T-helper 1 cell treated with Interleukin-12 subunit alpha and Interleukin-12 subunit beta and Interleukin-4 antibody, amounts not matched to agents 30 μg/mL and 1 μg/mL, for 36 hours (primary cell): ENCODE data around the gene OVOL3.
"Not testable (repeated sequence)": the region's sequence is repeated elsewhere in the genome, so short reads cannot be mapped to it uniquely, and the experiment has no call there.

Source experiments
- H3K27ac Mint-ChIP-seq: one replicate; pipeline ENCODE4 v1.8.0; 2021; ENCODE audit warnings: mild to moderate bottlenecking, mixed read lengths
- H3K27me3 Mint-ChIP-seq: one replicate; pipeline ENCODE4 v1.8.0; 2021; ENCODE audit warnings: low read depth, mixed read lengths
- H3K36me3 Mint-ChIP-seq: one replicate; pipeline ENCODE4 v1.8.0; 2021; ENCODE audit warnings: low read depth, mixed read lengths
- H3K4me1 Mint-ChIP-seq: one replicate; pipeline ENCODE4 v1.8.0; 2021; ENCODE audit warnings: low read depth, mixed read lengths
- H3K4me3 Mint-ChIP-seq: one replicate; pipeline ENCODE4 v1.8.0; 2021; ENCODE audit warnings: mild to moderate bottlenecking, moderate library complexity, mixed read lengths
- H3K9me3 Mint-ChIP-seq: one replicate; pipeline ENCODE4 v1.8.0; 2021; ENCODE audit warnings: mixed read lengths

OVOL3 gene

GRCh38 chr19:36112678-36113077 is 1.7 kb downstream of the OVOL3 start:
- H3K36me3 Mint-ChIP-seq = peaks cover 26% of the 10 kb centered on the region
- peak overlapping the region; percentile 77 for H3K4me3 Mint-ChIP-seq
- H3K9me3 Mint-ChIP-seq = no peaks in the 10 kb centered on the region
- peaks cover 5% of the 10 kb centered on the region for H3K27me3 Mint-ChIP-seq
- peaks cover 29% of the 10 kb centered on the region for H3K4me1 Mint-ChIP-seq
- peak overlapping the region; percentile 70 for H3K27ac Mint-ChIP-seq

- Mint-ChIP-seq H3K36me3 (peaks cover 28% of the 10 kb centered on the region), H3K4me3 (peak overlapping the region; percentile 99), H3K27me3 (peaks cover 5% of the 10 kb centered on the region), H3K27ac (peak overlapping the region; percentile 99), H3K4me1 (peaks cover 29% of the 10 kb centered on the region), H3K9me3 (no peaks in the 10 kb centered on the region)
These were observed 2.5 kb downstream of the OVOL3 start for GRCh38 chr19:36113425-36113824.

- Mint-ChIP-seq H3K9me3 (no peaks in the 10 kb centered on the region), H3K4me3 (peak overlapping the region; percentile 99), H3K4me1 (peaks cover 29% of the 10 kb centered on the region), H3K27me3 (peaks cover 5% of the 10 kb centered on the region), H3K27ac (peak overlapping the region; percentile 99), H3K36me3 (peaks cover 28% of the 10 kb centered on the region)
These were observed 3.2 kb downstream of the OVOL3 start for GRCh38 chr19:36113894-36114720.

- peak within 1 kb of the TSS; percentile 99 for H3K27ac Mint-ChIP-seq
- peak within 1 kb of the TSS; percentile 99 for H3K4me3 Mint-ChIP-seq
- H3K9me3 Mint-ChIP-seq = no peaks in the 10 kb centered on the region
- H3K36me3 Mint-ChIP-seq = peaks cover 29% of the 10 kb centered on the region
- H3K27me3 Mint-ChIP-seq = peaks cover 5% of the 10 kb centered on the region
- H3K4me1 Mint-ChIP-seq = peaks cover 30% of the 10 kb centered on the region
These were observed 3.9 kb downstream of the OVOL3 start, which contains the start of gene POLR2I for GRCh38 chr19:36114721-36115452. Gene POLR2I, minus strand, starts transcription at chr19:36114875. Its CDS starts 19 bp downstream, at chr19:36114856.

- peaks cover 32% of the 10 kb centered on the region for H3K4me1 Mint-ChIP-seq
- peaks cover 5% of the 10 kb centered on the region for H3K27me3 Mint-ChIP-seq
- peaks cover 32% of the 10 kb centered on the region for H3K36me3 Mint-ChIP-seq
- H3K27ac Mint-ChIP-seq = peak within 1 kb of the TSS; percentile 99
- peak within 1 kb of the TSS; percentile 99 for H3K4me3 Mint-ChIP-seq
- no peaks in the 10 kb centered on the region for H3K9me3 Mint-ChIP-seq
These were observed 4.8 kb downstream of the OVOL3 start, which contains the start of gene TBCB for GRCh38 chr19:36115453-36116343. Gene TBCB, plus strand, starts transcription at chr19:36115468. Its CDS starts 93 bp downstream, at chr19:36115561.

GRCh38 chr19:36116344-36116637 is 5.3 kb downstream of the OVOL3 start:
- peaks cover 32% of the 10 kb centered on the region for H3K4me1 Mint-ChIP-seq
- peak overlapping the region; percentile 99 for H3K27ac Mint-ChIP-seq
- H3K27me3 Mint-ChIP-seq = peaks cover 5% of the 10 kb centered on the region
- H3K36me3 Mint-ChIP-seq = peaks cover 32% of the 10 kb centered on the region
- no peaks in the 10 kb centered on the region for H3K9me3 Mint-ChIP-seq
- peak overlapping the region; percentile 99 for H3K4me3 Mint-ChIP-seq

- Mint-ChIP-seq H3K36me3 (peaks cover 28% of the 10 kb centered on the region), H3K9me3 (no peaks in the 10 kb centered on the region), H3K27ac (peak overlapping the region; percentile 31), H3K4me1 (peaks cover 13% of the 10 kb centered on the region), H3K4me3 (no peak overlapping the region), H3K27me3 (no peaks in the 10 kb centered on the region)
These were observed 9.4 kb downstream of the OVOL3 start for GRCh38 chr19:36120092-36120983.

GRCh38 chr19:36120984-36121358 is 10.0 kb downstream of the OVOL3 start:
- Mint-ChIP-seq H3K27ac (no peak overlapping the region), H3K36me3 (peaks cover 34% of the 10 kb centered on the region)

GRCh38 chr19:36121486-36122124 is 10.7 kb downstream of the OVOL3 start:
- no peaks in the 10 kb centered on the region for H3K9me3 Mint-ChIP-seq
- no peaks in the 10 kb centered on the region for H3K27me3 Mint-ChIP-seq
- H3K27ac Mint-ChIP-seq = no peak overlapping the region
- H3K36me3 Mint-ChIP-seq = peaks cover 31% of the 10 kb centered on the region
- H3K4me3 Mint-ChIP-seq = no peak overlapping the region
- peaks cover 8% of the 10 kb centered on the region for H3K4me1 Mint-ChIP-seq

More at GRCh38 chr19:36120984-36121358, 10.0 kb downstream of the OVOL3 start:
- H3K9me3 Mint-ChIP-seq = no peaks in the 10 kb centered on the region
- no peaks in the 10 kb centered on the region for H3K27me3 Mint-ChIP-seq
- peaks cover 13% of the 10 kb centered on the region for H3K4me1 Mint-ChIP-seq
- no peak overlapping the region for H3K4me3 Mint-ChIP-seq

GRCh38 chr19:36125557-36125956 is 14.6 kb downstream of the OVOL3 start:
- Mint-ChIP-seq H3K4me1 (peaks cover 10% of the 10 kb centered on the region), H3K4me3 (no peak overlapping the region), H3K27ac (peak overlapping the region; percentile 52), H3K27me3 (no peaks in the 10 kb centered on the region), H3K36me3 (peaks cover 18% of the 10 kb centered on the region), H3K9me3 (no peaks in the 10 kb centered on the region)

GRCh38 chr19:36128392-36128736 is 17.4 kb downstream of the OVOL3 start:
- H3K27ac Mint-ChIP-seq = peak overlapping the region; percentile 95
- H3K9me3 Mint-ChIP-seq = no peaks in the 10 kb centered on the region
- peaks cover 15% of the 10 kb centered on the region for H3K36me3 Mint-ChIP-seq
- no peaks in the 10 kb centered on the region for H3K27me3 Mint-ChIP-seq
- H3K4me1 Mint-ChIP-seq = peaks cover 23% of the 10 kb centered on the region
- peak overlapping the region; percentile 89 for H3K4me3 Mint-ChIP-seq

- H3K9me3 Mint-ChIP-seq, H3K36me3 Mint-ChIP-seq, H3K27me3 Mint-ChIP-seq, H3K4me3 Mint-ChIP-seq, H3K27ac Mint-ChIP-seq: not testable (repeated sequence)
- peaks cover 25% of the 10 kb centered on the region for H3K4me1 Mint-ChIP-seq
These were observed 20.3 kb downstream of the OVOL3 start for GRCh38 chr19:36131221-36131620.

GRCh38 chr19:36134867-36135266 is 23.9 kb downstream of the OVOL3 start:
- not testable (repeated sequence) for H3K9me3 Mint-ChIP-seq, H3K27ac Mint-ChIP-seq, H3K4me3 Mint-ChIP-seq, H3K36me3 Mint-ChIP-seq, H3K27me3 Mint-ChIP-seq
- peaks cover 23% of the 10 kb centered on the region for H3K4me1 Mint-ChIP-seq
